ENCODE measurements around the gene PPP1R3A. TPM values are rescaled to one million over a fixed set of nuclear protein-coding genes. Genes with fewer than 3 reads are reported as not detected.

The PPP1R3A gene
- total RNA-seq, 1 experiment from 2014 or later = 0.07 TPM

DNA sequence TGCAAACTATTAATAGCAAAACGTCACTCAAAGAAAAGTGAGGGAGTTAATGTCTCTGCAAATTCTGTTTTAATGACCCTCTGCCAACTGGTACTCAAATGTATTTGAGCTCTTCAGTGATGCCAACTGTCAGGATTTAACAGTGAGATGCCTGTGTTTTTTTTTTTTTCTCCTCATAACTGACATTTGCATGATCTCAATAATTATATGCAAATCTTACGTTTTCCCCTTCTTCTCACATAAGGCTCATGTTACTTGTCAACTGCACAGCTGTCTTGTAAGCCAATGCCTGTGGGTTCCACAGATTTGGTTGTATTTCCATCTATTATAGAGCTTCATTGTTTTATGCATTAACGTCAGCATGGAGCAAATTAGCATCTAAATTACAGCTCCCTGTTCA, 38.2 kb downstream of the PPP1R3A start:
- DNase-seq (ENCODE audit: low spot score) = no peak
- Mint-ChIP-seq H3K27ac (no peak overlapping the region), H3K9me3 (peaks cover 11% of the 10 kb centered on the region; the same call in 1 of the 2 replicates), H3K27me3 (ENCODE audit: low read depth) (no peaks in the 10 kb centered on the region), H3K36me3 (no peaks in the 10 kb centered on the region), H3K4me1 (no peaks in the 10 kb centered on the region), H3K4me3 (no peak overlapping the region)
- TF ChIP-seq MYBL2 (CRISPR knock-in tag; IDR thresholded peaks at IDR 0.05) (no peak), ZNF232 (CRISPR knock-in tag; IDR thresholded peaks at IDR 0.05) (no peak), ZNF317 (CRISPR knock-in tag; IDR thresholded peaks at IDR 0.05; ENCODE audit: borderline replicate concordance, low read depth) (no peak)
- TF ChIP-seq, protein P1, sequence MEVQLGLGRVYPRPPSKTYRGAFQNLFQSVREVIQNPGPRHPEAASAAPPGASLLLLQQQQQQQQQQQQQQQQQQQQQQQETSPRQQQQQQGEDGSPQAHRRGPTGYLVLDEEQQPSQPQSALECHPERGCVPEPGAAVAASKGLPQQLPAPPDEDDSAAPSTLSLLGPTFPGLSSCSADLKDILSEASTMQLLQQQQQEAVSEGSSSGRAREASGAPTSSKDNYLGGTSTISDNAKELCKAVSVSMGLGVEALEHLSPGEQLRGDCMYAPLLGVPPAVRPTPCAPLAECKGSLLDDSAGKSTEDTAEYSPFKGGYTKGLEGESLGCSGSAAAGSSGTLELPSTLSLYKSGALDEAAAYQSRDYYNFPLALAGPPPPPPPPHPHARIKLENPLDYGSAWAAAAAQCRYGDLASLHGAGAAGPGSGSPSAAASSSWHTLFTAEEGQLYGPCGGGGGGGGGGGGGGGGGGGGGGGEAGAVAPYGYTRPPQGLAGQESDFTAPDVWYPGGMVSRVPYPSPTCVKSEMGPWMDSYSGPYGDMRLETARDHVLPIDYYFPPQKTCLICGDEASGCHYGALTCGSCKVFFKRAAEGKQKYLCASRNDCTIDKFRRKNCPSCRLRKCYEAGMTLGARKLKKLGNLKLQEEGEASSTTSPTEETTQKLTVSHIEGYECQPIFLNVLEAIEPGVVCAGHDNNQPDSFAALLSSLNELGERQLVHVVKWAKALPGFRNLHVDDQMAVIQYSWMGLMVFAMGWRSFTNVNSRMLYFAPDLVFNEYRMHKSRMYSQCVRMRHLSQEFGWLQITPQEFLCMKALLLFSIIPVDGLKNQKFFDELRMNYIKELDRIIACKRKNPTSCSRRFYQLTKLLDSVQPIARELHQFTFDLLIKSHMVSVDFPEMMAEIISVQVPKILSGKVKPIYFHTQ (CRISPR knock-in tag; IDR thresholded peaks at IDR 0.05) = no peak
- POLR2A ChIA-PET = interaction anchor here (0.7 kb wide), 1 partner anchor 935 kb away, joined by 4 read pairs; no protein-coding TSS in a partner anchor
- no peak for ATAC-seq
- CTCF ChIA-PET = no interaction called here

DNA sequence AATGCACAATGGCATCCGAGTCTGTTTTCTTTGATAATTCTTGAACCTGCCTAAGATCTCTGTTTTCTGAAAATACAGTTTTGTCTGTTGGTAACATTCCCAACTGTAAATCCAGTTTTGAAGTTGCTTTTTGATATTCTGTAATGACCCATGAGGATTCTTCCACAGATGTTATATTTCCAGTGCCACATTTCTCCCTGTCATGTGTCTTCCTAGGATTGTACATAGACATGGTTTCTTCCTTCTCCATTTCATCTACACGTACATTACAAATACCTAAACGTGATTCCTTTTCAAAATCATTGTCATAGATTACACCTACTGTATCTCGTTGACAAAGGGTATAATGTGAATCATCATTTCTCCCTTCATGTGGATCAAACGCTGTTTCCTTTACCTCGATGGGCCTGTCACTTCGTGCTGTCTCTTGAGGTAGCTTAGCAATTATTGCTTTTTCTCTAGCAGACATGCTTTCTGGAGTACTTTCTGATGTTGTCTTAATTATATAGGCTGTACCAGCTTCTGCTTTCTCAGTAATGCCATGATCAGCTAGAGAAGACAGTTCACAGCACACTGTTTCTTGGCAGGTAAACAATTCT, 40.3 kb downstream of the PPP1R3A start:
- Mint-ChIP-seq H3K4me1 (no peaks in the 10 kb centered on the region), H3K27ac (no peak overlapping the region), H3K9me3 (no peaks in the 10 kb centered on the region), H3K27me3 (ENCODE audit: low read depth) (no peaks in the 10 kb centered on the region), H3K36me3 (no peaks in the 10 kb centered on the region), H3K4me3 (no peak overlapping the region)
- POLR2A ChIA-PET = interaction anchor here (1.0 kb wide), 1 partner anchor 13 kb away, joined by 4 read pairs; no protein-coding TSS in a partner anchor
- DNase-seq (ENCODE audit: low spot score) = no peak
- CTCF ChIA-PET = no interaction called here
- TF ChIP-seq NR2C2 (CRISPR knock-in tag; IDR thresholded peaks at IDR 0.05) = no peak
- no peak for TF ChIP-seq MXD4 (CRISPR knock-in tag; IDR thresholded peaks at IDR 0.05; ENCODE audit: borderline replicate concordance)
- TF ChIP-seq ESRRA (CRISPR knock-in tag; IDR thresholded peaks at IDR 0.05; ENCODE audit: borderline replicate concordance) = no peak
- TF ChIP-seq SMAD4 (CRISPR knock-in tag; IDR thresholded peaks at IDR 0.05) = no peak
- no peak for TF ChIP-seq SMAD3 (CRISPR knock-in tag; IDR thresholded peaks at IDR 0.05; ENCODE audit: borderline replicate concordance)
- TF ChIP-seq GABPB1 (CRISPR knock-in tag; IDR thresholded peaks at IDR 0.05) = no peak
- ATAC-seq = no peak

DNA sequence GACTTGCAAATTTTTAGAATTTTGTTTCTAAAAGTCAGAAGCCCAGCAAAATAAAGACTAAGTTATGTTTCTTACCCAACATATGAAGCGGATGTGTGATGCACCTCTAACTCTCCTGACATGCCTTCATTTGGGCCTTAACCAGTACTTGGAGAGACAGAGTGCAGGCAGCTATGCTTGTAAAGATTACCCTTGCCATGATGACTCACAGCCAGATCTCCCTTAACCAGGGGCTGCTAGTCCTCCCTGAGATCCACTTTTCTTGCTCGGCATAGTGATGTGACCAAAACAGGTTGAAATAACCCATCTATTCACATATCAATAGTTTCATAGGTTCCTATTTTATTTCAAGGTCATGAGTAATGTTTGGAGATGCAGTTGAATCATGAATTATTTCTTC, 43.6 kb downstream of the PPP1R3A start:
- DNase-seq (ENCODE audit: low spot score) (no peak), ATAC-seq (no peak)
- no peaks in the 10 kb centered on the region for H3K4me1 Mint-ChIP-seq
- no peak overlapping the region for H3K4me3 Mint-ChIP-seq
- ChIA-PET CTCF (no interaction called here), POLR2A (no interaction called here)
- no peak overlapping the region for H3K27ac Mint-ChIP-seq
- H3K9me3 Mint-ChIP-seq = peaks cover 6% of the 10 kb centered on the region
- TF ChIP-seq ZNF263 (CRISPR knock-in tag; IDR thresholded peaks at IDR 0.05; ENCODE audit: low read depth) = no peak
- no peak for TF ChIP-seq FOXP1 (CRISPR knock-in tag; IDR thresholded peaks at IDR 0.05; ENCODE audit: borderline replicate concordance)
- TF ChIP-seq, protein P2, sequence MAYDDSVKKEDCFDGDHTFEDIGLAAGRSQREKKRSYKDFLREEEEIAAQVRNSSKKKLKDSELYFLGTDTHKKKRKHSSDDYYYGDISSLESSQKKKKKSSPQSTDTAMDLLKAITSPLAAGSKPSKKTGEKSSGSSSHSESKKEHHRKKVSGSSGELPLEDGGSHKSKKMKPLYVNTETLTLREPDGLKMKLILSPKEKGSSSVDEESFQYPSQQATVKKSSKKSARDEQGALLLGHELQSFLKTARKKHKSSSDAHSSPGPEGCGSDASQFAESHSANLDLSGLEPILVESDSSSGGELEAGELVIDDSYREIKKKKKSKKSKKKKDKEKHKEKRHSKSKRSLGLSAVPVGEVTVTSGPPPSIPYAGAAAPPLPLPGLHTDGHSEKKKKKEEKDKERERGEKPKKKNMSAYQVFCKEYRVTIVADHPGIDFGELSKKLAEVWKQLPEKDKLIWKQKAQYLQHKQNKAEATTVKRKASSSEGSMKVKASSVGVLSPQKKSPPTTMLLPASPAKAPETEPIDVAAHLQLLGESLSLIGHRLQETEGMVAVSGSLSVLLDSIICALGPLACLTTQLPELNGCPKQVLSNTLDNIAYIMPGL (CRISPR knock-in tag; IDR thresholded peaks at IDR 0.05) = no peak
- TF ChIP-seq, protein P3, sequence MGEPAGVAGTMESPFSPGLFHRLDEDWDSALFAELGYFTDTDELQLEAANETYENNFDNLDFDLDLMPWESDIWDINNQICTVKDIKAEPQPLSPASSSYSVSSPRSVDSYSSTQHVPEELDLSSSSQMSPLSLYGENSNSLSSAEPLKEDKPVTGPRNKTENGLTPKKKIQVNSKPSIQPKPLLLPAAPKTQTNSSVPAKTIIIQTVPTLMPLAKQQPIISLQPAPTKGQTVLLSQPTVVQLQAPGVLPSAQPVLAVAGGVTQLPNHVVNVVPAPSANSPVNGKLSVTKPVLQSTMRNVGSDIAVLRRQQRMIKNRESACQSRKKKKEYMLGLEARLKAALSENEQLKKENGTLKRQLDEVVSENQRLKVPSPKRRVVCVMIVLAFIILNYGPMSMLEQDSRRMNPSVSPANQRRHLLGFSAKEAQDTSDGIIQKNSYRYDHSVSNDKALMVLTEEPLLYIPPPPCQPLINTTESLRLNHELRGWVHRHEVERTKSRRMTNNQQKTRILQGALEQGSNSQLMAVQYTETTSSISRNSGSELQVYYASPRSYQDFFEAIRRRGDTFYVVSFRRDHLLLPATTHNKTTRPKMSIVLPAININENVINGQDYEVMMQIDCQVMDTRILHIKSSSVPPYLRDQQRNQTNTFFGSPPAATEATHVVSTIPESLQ (CRISPR knock-in tag; IDR thresholded peaks at IDR 0.05) = no peak
- TF ChIP-seq TP53 (CRISPR knock-in tag; IDR thresholded peaks at IDR 0.05) = no peak
- TF ChIP-seq, protein P4, sequence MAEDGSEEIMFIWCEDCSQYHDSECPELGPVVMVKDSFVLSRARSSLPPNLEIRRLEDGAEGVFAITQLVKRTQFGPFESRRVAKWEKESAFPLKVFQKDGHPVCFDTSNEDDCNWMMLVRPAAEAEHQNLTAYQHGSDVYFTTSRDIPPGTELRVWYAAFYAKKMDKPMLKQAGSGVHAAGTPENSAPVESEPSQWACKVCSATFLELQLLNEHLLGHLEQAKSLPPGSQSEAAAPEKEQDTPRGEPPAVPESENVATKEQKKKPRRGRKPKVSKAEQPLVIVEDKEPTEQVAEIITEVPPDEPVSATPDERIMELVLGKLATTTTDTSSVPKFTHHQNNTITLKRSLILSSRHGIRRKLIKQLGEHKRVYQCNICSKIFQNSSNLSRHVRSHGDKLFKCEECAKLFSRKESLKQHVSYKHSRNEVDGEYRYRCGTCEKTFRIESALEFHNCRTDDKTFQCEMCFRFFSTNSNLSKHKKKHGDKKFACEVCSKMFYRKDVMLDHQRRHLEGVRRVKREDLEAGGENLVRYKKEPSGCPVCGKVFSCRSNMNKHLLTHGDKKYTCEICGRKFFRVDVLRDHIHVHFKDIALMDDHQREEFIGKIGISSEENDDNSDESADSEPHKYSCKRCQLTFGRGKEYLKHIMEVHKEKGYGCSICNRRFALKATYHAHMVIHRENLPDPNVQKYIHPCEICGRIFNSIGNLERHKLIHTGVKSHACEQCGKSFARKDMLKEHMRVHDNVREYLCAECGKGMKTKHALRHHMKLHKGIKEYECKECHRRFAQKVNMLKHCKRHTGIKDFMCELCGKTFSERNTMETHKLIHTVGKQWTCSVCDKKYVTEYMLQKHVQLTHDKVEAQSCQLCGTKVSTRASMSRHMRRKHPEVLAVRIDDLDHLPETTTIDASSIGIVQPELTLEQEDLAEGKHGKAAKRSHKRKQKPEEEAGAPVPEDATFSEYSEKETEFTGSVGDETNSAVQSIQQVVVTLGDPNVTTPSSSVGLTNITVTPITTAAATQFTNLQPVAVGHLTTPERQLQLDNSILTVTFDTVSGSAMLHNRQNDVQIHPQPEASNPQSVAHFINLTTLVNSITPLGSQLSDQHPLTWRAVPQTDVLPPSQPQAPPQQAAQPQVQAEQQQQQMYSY (CRISPR knock-in tag; IDR thresholded peaks at IDR 0.05) = no peak
- H3K36me3 Mint-ChIP-seq = no peaks in the 10 kb centered on the region
- H3K27me3 Mint-ChIP-seq (ENCODE audit: low read depth) = no peaks in the 10 kb centered on the region
